GM21367 (cell line): ENCODE measurements around the gene RDH13.
"Not testable (repeated sequence)": the region's sequence is repeated elsewhere in the genome, so short reads cannot be mapped to it uniquely, and the experiment has no call there.

Source experiments
- ATAC-seq: cut with Tn5 transposase; IDR thresholded peaks from one replicate; pipeline ENCODE4 v1.9.1; 2021; ENCODE audit not compliant: unreplicated experiment

Gene RDH13

DNA sequence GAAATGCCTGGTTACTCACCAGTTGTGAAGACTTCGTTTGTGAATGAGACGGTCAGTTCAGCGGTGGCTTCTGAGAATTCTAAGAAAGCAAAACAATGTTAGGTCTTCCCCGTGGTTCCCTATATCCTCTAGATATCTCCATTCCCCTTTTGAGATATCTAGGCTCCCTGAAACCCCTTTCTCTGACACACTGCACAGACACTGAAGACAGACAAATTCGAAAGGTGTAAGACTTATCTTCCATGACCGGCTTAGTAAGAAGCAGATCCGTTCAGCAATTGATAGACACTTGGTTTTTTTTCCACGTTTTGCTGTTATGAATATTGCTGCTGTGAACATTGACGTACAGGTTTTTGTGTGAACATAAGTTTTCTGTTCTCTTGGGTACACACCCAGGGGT lies 44.3 kb downstream of the RDH13 start:
- no peak for ATAC-seq

DNA sequence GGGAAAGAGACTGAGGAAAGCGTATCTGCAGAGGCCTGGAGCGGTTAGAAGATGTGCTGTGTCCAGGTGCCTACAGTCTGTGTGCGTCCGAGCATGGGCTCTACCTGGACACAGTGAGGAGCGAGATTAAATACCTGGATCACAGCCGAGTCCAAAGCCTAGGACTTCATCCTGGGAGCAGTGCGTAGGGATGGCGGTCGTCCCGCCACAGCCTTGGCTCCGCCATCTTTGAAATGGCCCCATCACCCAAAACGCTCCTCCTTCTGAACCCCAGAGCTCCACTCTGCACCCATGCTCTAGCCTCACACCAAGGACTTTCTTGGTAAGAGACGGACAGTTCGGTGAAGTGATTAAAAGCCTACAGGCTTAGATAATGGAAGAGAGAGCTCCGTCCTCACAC lies 44.7 kb downstream of the RDH13 start:
- ATAC-seq: no peak

DNA sequence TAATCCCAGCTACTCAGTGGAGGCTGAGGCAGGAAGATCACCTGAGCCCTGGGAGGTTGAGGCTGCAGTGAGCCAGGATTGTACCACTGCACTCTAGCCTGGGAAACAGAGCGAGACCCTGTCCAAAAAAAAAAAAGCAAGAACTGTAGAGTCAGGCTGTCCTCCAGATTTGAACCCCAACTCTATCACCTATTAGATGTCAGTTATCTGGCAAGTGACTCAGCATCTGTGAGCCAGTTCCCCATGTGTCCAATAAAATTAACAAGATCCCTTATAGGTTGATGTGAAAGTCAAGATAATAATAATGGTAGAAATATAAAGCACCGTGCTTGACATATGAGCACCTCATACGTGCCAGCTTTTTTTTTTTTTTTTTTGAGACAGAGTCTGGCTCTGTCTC lies 46.9 kb downstream of the RDH13 start:
- ATAC-seq: no peak

- ATAC-seq: no peak
Observed at GRCh38 chr19:55015126-55015525, 47.8 kb downstream of the RDH13 start.

DNA sequence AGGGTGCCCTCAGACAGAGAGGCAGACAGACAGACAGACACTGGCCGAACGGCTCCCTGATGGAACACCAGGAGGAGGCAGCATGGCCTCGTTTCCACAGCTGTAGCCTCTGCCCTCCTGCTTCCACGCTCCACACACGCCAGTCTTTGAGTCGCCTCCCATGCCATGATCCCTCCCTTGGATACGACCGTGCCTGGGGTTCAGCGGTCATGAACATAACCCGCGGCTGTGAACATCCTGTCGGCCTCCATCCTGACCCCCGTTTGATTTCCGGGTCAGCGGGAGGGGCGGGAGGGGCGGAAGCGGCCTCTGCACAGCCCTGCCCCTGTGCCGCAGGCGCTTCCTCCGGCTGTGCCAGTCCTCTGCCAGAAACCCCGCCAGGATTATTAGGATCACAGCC lies 48.2 kb downstream of the RDH13 start:
- no peak for ATAC-seq

- ATAC-seq: no peak
Observed at GRCh38 chr19:55013596-55013995, 49.4 kb downstream of the RDH13 start.

- ATAC-seq: no peak
Observed at GRCh38 chr19:55012306-55012705, 50.6 kb downstream of the RDH13 start.

DNA sequence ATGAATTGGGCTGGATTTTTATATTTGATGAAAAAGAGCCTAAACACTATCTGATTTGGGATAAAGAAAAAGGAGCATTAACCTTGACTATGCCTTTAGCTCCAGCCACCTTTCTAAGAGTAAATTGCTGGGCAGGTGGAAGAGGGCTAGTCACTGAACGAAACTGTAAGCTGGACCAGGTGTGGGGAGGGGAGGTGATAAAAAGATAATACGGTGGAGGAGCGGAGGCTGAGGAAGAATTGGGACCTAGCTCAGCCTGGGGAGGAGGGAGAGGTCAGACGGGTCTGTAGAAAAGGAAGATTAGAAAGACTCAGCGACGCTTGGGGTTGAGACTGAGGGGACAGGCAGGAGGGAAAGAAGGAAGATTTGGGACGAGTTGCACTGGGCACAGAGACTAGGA lies 52.4 kb downstream of the RDH13 start:
- ATAC-seq: not testable (repeated sequence)

- not testable (repeated sequence) for ATAC-seq
Observed at GRCh38 chr19:55008781-55009180, 54.2 kb downstream of the RDH13 start.

DNA sequence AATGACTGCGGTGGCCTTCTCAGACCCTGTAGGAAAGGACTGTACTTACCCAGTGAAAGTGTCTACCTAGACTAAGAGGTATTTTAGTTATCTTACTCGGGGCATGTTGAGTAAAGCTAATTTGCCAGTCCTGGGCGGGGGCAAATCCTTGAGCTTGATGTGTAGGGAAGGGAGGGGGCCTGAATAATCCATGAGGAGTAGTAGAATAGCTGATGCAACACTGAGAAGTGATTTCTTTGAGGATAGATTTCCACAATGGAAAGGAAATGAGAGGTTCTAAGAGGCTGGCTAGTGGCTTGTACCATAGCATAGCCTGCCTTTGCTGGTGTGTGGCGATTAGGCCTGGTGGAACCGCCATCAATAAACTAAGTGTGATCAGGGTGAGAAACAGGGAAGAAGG lies 54.8 kb downstream of the RDH13 start:
- ATAC-seq: not testable (repeated sequence)

DNA sequence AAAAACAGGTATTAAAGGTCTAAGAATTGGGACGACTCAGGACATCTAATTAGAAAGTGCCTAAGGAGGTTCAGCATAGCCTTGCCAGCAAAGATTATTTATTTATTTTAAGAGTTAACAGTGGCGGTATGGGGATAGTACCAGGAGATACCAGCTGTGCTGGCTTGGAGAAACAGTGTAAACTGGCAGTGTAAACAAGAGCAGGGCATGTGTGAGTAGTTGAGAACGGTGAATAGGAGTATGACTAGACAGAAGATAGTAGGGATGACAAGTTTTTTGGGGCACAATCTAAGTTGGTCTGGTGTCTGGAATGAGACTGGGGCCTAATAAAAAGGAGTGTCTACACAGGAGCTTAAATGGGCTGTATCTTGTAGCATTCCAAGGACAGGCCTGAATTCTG lies 55.4 kb downstream of the RDH13 start:
- ATAC-seq: not testable (repeated sequence)

DNA sequence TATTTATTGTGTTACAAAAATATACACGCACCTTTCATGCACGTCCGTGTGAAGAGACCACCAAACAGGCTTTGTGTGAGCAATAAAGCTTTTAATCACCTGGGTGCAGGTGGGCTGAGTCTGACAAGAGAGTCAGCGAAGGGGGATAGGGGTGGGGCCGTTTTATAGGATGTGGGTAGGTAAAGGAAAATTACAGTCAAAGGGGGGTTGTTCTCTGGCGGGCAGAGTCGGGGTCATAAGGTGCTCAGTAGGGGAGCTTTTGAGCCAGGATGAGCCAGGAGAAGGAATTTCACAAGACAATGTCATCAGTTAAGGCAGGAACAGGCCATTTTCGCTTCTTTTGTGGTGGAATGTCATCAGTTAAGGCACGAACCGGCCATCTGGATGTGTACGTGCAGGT lies 56.2 kb downstream of the RDH13 start:
- ATAC-seq: not testable (repeated sequence)

- no peak for ATAC-seq
Observed at GRCh38 chr19:55005684-55006488, 57.1 kb downstream of the RDH13 start.

DNA sequence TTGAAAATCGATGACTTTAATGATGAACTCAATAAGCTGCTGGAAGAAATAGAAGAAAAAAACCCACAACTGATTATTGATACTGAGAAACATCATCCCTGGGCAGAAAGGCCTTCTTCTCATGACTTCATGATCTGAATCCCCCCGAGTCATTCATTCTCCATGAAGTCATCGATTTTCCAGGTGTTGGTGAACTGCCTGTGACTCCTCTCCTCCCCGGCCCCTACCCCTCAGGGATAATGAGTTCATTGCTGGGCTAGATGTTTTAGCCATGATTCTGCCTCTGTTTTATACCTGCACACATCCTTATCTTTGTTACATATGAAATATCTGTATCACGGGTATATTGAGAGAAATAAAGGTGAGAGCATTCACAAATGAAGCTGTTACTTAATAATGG lies 62.2 kb downstream of the RDH13 start:
- no peak for ATAC-seq

- not testable (repeated sequence) for ATAC-seq
Observed at GRCh38 chr19:54998751-54999239, 64.2 kb downstream of the RDH13 start.

DNA sequence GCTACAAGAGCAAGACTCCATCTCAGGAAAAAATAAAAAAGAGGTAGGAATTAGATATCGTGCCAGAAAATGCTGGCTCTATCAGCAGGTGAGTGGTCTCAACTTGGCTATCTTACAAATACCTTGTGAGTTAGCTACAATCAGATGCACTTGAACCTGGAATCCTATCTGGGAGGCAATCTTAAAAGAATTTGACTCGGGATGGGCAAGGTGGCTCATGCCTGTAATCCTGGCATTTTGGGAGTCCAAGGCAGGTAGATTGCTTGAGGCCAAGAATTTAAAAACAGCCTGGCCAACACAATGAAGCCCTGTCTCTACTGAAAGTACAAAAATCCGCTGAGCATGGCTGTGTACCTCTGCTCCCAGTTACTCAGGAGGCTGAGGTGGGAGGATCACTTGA lies 67.4 kb downstream of the RDH13 start:
- ATAC-seq: no peak
